ENCODE data around the gene SSBP3.

DNA sequence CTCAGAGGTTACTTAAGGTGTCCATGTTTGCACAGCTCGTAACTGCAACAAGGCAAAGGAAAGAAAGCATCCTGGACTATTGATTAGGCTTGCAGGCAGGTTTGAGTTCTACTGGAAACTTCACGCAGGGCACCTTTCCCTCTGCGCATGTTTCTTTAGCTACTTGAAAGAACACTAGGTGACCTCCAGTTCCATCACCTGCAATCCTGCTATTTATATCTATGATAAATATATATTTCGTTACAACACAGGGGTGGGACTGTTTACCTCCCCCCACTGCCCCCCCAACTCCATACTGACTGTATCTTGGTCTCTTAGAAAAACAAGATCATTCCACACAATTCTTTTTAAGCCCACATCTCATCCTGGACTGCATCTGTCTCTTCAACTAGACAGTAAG lies 12.1 kb downstream of the SSBP3 start:
- TF ChIP-seq, protein P1, sequence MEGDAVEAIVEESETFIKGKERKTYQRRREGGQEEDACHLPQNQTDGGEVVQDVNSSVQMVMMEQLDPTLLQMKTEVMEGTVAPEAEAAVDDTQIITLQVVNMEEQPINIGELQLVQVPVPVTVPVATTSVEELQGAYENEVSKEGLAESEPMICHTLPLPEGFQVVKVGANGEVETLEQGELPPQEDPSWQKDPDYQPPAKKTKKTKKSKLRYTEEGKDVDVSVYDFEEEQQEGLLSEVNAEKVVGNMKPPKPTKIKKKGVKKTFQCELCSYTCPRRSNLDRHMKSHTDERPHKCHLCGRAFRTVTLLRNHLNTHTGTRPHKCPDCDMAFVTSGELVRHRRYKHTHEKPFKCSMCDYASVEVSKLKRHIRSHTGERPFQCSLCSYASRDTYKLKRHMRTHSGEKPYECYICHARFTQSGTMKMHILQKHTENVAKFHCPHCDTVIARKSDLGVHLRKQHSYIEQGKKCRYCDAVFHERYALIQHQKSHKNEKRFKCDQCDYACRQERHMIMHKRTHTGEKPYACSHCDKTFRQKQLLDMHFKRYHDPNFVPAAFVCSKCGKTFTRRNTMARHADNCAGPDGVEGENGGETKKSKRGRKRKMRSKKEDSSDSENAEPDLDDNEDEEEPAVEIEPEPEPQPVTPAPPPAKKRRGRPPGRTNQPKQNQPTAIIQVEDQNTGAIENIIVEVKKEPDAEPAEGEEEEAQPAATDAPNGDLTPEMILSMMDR (IDR thresholded peaks at IDR 0.05), result no peak
- TF ChIP-seq POLR2A (IDR thresholded peaks at IDR 0.05), result no peak

Measured in body of pancreas (tissue), 4 donors.